SU-DHL-6 (cell line): ENCODE data around the gene SERPIND1.

Source experiments
- H2AFZ ChIP-seq: fragments of 200-600 bp; sonication (generic); 2 replicates; pipeline ENCODE4 v1.6.1; 2014; ENCODE audit warnings: low read depth, mild to moderate bottlenecking, moderate library complexity, mixed read lengths, antibody characterized with exemption, low read length; ENCODE audit not compliant: severe bottlenecking
- H3F3A ChIP-seq: fragments of 200-600 bp; shearing (Covaris generic); 2 replicates; pipeline ENCODE4 v1.6.0; 2016; ENCODE audit warnings: antibody characterized with exemption, mild to moderate bottlenecking; ENCODE audit not compliant: insufficient read depth
- H3K27ac ChIP-seq: fragments of 200-600 bp; sonication (generic); 2 replicates; pipeline ENCODE4 v1.5.1; 2016; ENCODE audit warnings: low read depth, mild to moderate bottlenecking, low read length, moderate library complexity, mixed read lengths
- H3K27me3 ChIP-seq: fragments of 200-600 bp; sonication (generic), shearing (Covaris generic); 2 replicates; pipeline ENCODE4 v1.6.0; 2014; ENCODE audit warnings: mild to moderate bottlenecking, low read length
- H3K36me3 ChIP-seq: fragments of 200-600 bp; sonication (generic); 2 replicates; pipeline ENCODE4 v1.6.1; 2014; ENCODE audit warnings: mild to moderate bottlenecking, low read length, mixed read lengths
- H3K4me2 ChIP-seq: fragments of 300-600, 200-600 bp; shearing (Covaris generic), sonication (generic); 2 replicates; pipeline ENCODE4 v1.6.0; 2014; ENCODE audit warnings: low read length, low read depth, mild to moderate bottlenecking; ENCODE audit not compliant: poor library complexity, severe bottlenecking
- H3K4me3 ChIP-seq: fragments of 200-600 bp; sonication (generic); 2 replicates; pipeline ENCODE4 v1.5.1; 2014; ENCODE audit warnings: antibody characterized with exemption, low read length, mild to moderate bottlenecking, mixed read lengths; ENCODE audit not compliant: insufficient read depth, poor library complexity, severe bottlenecking
- H3K79me2 ChIP-seq: fragments of 200-600 bp; sonication (generic); 2 replicates; pipeline ENCODE4 v1.6.1; 2014; ENCODE audit warnings: mild to moderate bottlenecking, low read length, moderate library complexity; ENCODE audit not compliant: insufficient read depth
- H3K9ac ChIP-seq: fragments of 200-600 bp; sonication (generic); 2 replicates; pipeline ENCODE4 v1.7.0; 2014; ENCODE audit warnings: mild to moderate bottlenecking, low read length
- H3K9me2 ChIP-seq: fragments of 200-600 bp; sonication (generic); replicated peaks from 2 replicates; pipeline ENCODE4 v1.6.1; 2014; ENCODE audit warnings: low read length; ENCODE audit not compliant: insufficient read depth
- H3K9me3 ChIP-seq: fragments of 200-600 bp; sonication (generic); 2 replicates; pipeline ENCODE4 v1.6.1; 2014; ENCODE audit warnings: low read length, mixed read lengths; ENCODE audit not compliant: insufficient read depth
- H4K20me1 ChIP-seq: fragments of 200-600 bp; sonication (generic); 2 replicates; pipeline ENCODE4 v1.6.1; 2014; ENCODE audit warnings: low read depth, mild to moderate bottlenecking, antibody characterized with exemption, low read length, moderate library complexity, mixed read lengths
- EZH2phosphoT487 ChIP-seq: fragments of 200-600 bp; sonication (generic), shearing (Covaris generic); conservative IDR thresholded peaks from 2 replicates; pipeline ENCODE4 v1.6.1; 2018; ENCODE audit warnings: mild to moderate bottlenecking, antibody characterized with exemption, low read length, moderate library complexity, mixed read lengths
- TF ChIP-seq, protein P1 (sequence below): fragments of 200-600 bp; sonication (generic); IDR thresholded peaks from one replicate; pipeline ENCODE4 v1.5.1; 2017; ENCODE audit warnings: antibody characterized with exemption, mild to moderate bottlenecking, low read length, moderate library complexity; ENCODE audit not compliant: insufficient read depth, poor library complexity, severe bottlenecking

Gene SERPIND1

DNA sequence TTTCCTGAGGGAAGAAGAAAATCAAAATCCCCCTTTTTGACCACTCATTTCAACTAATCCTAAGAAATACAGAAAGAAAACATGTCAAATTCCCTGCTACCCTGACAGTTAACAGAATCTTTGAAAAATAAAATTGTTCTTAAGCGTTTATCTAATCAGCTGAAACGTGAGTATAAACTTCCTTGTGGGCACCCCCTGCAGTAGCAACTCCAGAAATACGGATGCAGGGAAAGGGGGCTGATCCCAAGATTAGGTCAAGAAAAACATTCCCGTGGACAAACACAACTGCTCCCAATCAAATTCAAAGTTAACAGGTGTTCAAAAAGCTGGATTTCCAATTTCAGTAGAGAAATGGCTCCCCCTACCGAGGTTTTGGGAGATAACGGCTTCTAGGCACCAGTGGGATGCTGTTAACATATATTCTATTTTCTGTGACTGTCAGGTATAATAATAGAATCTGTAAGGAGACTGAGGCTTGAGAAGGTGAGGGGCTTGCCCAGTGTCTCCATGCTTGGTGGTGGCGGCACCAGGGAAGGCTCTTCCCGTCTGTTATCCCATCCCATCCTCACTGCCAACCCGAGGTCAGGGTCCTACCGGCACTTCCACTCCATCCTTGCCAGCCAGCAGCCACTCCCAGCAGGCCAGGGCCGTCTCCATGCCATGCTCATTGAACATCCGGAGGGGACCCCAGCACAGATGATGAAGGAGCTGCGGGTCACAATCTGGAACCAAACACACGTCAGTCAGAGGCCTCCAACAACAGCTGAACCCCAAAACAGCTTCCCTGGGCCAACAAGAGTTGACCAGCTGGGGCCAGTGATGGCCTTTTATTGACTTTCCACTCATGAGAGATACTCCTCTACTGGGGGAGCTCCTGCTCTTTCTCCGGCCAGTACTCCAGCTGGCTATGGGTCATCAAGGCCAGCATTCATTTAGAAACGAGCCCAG, 32.0 kb upstream of the SERPIND1 start:
- no peak overlapping the region for H3K4me2 ChIP-seq
- H3K4me3 ChIP-seq: no peak overlapping the region
- no peaks in the 10 kb centered on the region for H3K79me2 ChIP-seq
- no peak for TF ChIP-seq EZH2phosphoT487
- TF ChIP-seq, protein P1, sequence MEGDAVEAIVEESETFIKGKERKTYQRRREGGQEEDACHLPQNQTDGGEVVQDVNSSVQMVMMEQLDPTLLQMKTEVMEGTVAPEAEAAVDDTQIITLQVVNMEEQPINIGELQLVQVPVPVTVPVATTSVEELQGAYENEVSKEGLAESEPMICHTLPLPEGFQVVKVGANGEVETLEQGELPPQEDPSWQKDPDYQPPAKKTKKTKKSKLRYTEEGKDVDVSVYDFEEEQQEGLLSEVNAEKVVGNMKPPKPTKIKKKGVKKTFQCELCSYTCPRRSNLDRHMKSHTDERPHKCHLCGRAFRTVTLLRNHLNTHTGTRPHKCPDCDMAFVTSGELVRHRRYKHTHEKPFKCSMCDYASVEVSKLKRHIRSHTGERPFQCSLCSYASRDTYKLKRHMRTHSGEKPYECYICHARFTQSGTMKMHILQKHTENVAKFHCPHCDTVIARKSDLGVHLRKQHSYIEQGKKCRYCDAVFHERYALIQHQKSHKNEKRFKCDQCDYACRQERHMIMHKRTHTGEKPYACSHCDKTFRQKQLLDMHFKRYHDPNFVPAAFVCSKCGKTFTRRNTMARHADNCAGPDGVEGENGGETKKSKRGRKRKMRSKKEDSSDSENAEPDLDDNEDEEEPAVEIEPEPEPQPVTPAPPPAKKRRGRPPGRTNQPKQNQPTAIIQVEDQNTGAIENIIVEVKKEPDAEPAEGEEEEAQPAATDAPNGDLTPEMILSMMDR: peak; percentile 30
- no peaks in the 10 kb centered on the region for H3K9me3 ChIP-seq
- no peak overlapping the region for H2AFZ ChIP-seq
- no peaks in the 10 kb centered on the region for H3K27me3 ChIP-seq
- H3F3A ChIP-seq: no peaks in the 10 kb centered on the region
- no peaks in the 10 kb centered on the region for H3K9me2 ChIP-seq
- no peak overlapping the region for H3K9ac ChIP-seq
- H3K27ac ChIP-seq: no peak overlapping the region
- 0 out of 2 replicates have a peak, but pooled peaks cover 4% of the 10 kb centered on the region for H3K36me3 ChIP-seq
- no peaks in the 10 kb centered on the region for H4K20me1 ChIP-seq

DNA sequence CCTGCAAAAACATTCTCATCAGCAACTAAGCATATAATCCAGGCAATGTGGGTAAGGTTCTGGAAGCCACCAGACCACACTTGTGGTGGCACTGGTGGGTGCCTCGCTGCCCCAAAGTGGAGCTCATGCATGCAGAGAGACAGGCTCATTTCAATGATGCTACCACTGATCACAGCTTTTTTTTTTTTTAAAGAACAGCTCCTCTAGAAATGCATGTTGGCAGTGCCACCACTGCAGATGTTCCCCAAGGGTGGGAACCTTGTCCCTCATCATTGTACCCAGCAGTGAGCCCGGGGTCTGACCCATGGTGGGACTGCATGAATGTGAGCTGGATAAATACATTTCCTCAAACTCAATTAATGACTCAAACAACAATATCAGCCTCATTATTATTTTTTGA, 31.1 kb upstream of the SERPIND1 start:
- no peak for TF ChIP-seq EZH2phosphoT487
- TF ChIP-seq, protein P1: no peak
- H3K9ac ChIP-seq: no peak overlapping the region
- no peaks in the 10 kb centered on the region for H4K20me1 ChIP-seq
- H3K27me3 ChIP-seq: no peaks in the 10 kb centered on the region
- H3K9me3 ChIP-seq: no peaks in the 10 kb centered on the region
- no peaks in the 10 kb centered on the region for H3K79me2 ChIP-seq
- no peak overlapping the region for H3K4me2 ChIP-seq
- 0 out of 2 replicates have a peak, but pooled peaks cover 4% of the 10 kb centered on the region for H3K36me3 ChIP-seq
- no peaks in the 10 kb centered on the region for H3F3A ChIP-seq
- H3K9me2 ChIP-seq: no peaks in the 10 kb centered on the region
- H3K4me3 ChIP-seq: no peak overlapping the region
- H3K27ac ChIP-seq: no peak overlapping the region
- H2AFZ ChIP-seq: no peak overlapping the region

- Histone ChIP-seq H3K4me2 (no peak overlapping the region), H3K4me3 (no peak overlapping the region), H2AFZ (no peak overlapping the region), H3F3A (no peaks in the 10 kb centered on the region), H3K9me2 (no peaks in the 10 kb centered on the region), H3K9me3 (no peaks in the 10 kb centered on the region), H4K20me1 (no peaks in the 10 kb centered on the region), H3K9ac (no peak overlapping the region), H3K79me2 (no peaks in the 10 kb centered on the region), H3K36me3 (0 out of 2 replicates have a peak, but pooled peaks cover 4% of the 10 kb centered on the region), H3K27me3 (no peaks in the 10 kb centered on the region), H3K27ac (no peak overlapping the region)
- TF ChIP-seq, protein P1: no peak
- TF ChIP-seq EZH2phosphoT487: no peak
These were observed 29.5 kb upstream of the SERPIND1 start for GRCh38 chr22:20744456-20744855.
